A172 (cell line): Measurements from ENCODE around the gene LILRA6. TPM values are rescaled to one million over a fixed set of nuclear protein-coding genes. Genes with fewer than 3 reads are reported as not detected.
"Not testable (repeated sequence)": the region's sequence is repeated elsewhere in the genome, so short reads cannot be mapped to it uniquely, and the experiment has no call there.

Experiments
- DNase-seq: peaks from one replicate; pipeline ENCODE4 v3.0.0-alpha.2; 2015; ENCODE audit warnings: low spot score
- total RNA-seq: library from RNA; depleted of rRNA; stranded (reverse); fragments of >200 nt; shearing (Covaris generic); gene quantifications from 2 replicates; pipeline ENCODE4 v1.2.3, GENCODE V29; 2014; rRNA removed

LILRA6 gene
- total RNA-seq = not detected in 2 replicates

- DNase-seq = not testable (repeated sequence)
Measured at GRCh38 chr19:54242646-54243045, at the start of gene LILRA6. Gene LILRA6 (minus strand): TSS chr19:54242790.

GRCh38 chr19:54289160-54289559, 46.6 kb upstream of the LILRA6 start:
- not testable (repeated sequence) for DNase-seq

- DNase-seq = peak; percentile 47
Measured at GRCh38 chr19:54287456-54287855, 44.9 kb upstream of the LILRA6 start.

- not testable (repeated sequence) for DNase-seq
Measured at GRCh38 chr19:54286283-54286682, 43.7 kb upstream of the LILRA6 start.

GRCh38 chr19:54285427-54286056, 43.0 kb upstream of the LILRA6 start:
- DNase-seq = not testable (repeated sequence)

GRCh38 chr19:54282686-54283470, 40.3 kb upstream of the LILRA6 start:
- no peak for DNase-seq

GRCh38 chr19:54281729-54282075, 39.1 kb upstream of the LILRA6 start:
- not testable (repeated sequence) for DNase-seq

GRCh38 chr19:54281007-54281728, 38.6 kb upstream of the LILRA6 start, which contains the start of gene LILRB2:
Gene LILRB2 (minus strand): TSS chr19:54281110. CDS start chr19:54280496, 614 bp downstream.
- no peak for DNase-seq

- not testable (repeated sequence) for DNase-seq
Measured at GRCh38 chr19:54280441-54280840, 37.9 kb upstream of the LILRA6 start.

- not testable (repeated sequence) for DNase-seq
Measured at GRCh38 chr19:54280025-54280424, 37.4 kb upstream of the LILRA6 start.

- DNase-seq = no peak
Measured at GRCh38 chr19:54279406-54279962, 36.9 kb upstream of the LILRA6 start.

- not testable (repeated sequence) for DNase-seq
Measured at GRCh38 chr19:54278571-54279195, 36.1 kb upstream of the LILRA6 start.

GRCh38 chr19:54278056-54278455, 35.5 kb upstream of the LILRA6 start:
- not testable (repeated sequence) for DNase-seq

- DNase-seq = not testable (repeated sequence)
Measured at GRCh38 chr19:54277111-54277615, 34.6 kb upstream of the LILRA6 start.

- no peak for DNase-seq
Measured at GRCh38 chr19:54275951-54276350, 33.4 kb upstream of the LILRA6 start.

- DNase-seq = not testable (repeated sequence)
Measured at GRCh38 chr19:54274516-54274915, 31.9 kb upstream of the LILRA6 start.

GRCh38 chr19:54273821-54274220, 31.2 kb upstream of the LILRA6 start:
- no peak for DNase-seq

GRCh38 chr19:54272181-54272580, 29.6 kb upstream of the LILRA6 start:
- DNase-seq = not testable (repeated sequence)

GRCh38 chr19:54271587-54271986, 29.0 kb upstream of the LILRA6 start:
- not testable (repeated sequence) for DNase-seq

GRCh38 chr19:54271106-54271505, 28.5 kb upstream of the LILRA6 start:
- DNase-seq = no peak

- no peak for DNase-seq
Measured at GRCh38 chr19:54268936-54269335, 26.3 kb upstream of the LILRA6 start.
